RWPE1 (cell line): ENCODE data around the gene ERCC5.

Experiments used
- CTCF ChIA-PET: fragments of 350-600 bp; sonication (Branson Sonifier 250); formaldehyde crosslinking; extraction: SDS; loops from one replicate; lab custom pipeline; 2021; lab: Yijun Ruan, JAX
- POLR2A ChIA-PET: fragments of 400-600 bp; formaldehyde crosslinking; extraction: SDS; loops from one replicate; lab custom pipeline; 2020; ENCODE audit warnings: antibody characterized with exemption; ENCODE audit not compliant: low non-redundant PET; lab: Yijun Ruan, JAX
- DNase-seq: peaks from one replicate; pipeline ENCODE4 v3.0.0; 2012; ENCODE audit warnings: low spot score
- H3K27ac ChIP-seq: fragments of 450-650 bp; 2 replicates; pipeline ENCODE4 v1.5.1; 2017
- CTCF ChIP-seq: fragments of 450-650 bp; conservative IDR thresholded peaks from 2 replicates; pipeline ENCODE4 v1.5.1; 2017; ENCODE audit warnings: low read depth, mild to moderate bottlenecking

The ERCC5 gene

GRCh38 chr13:102917019-102917418 is 71.2 kb downstream of the ERCC5 start:
- POLR2A ChIA-PET, result no interaction called here
- no peak for DNase-seq
- no peak overlapping the region for H3K27ac ChIP-seq
- TF ChIP-seq CTCF, result no peak
- CTCF ChIA-PET, result interaction anchor here (0.6 to 1.3 kb wide), 4 partner anchors 159 to 1087 kb away, joined by 3 to 7 read pairs (median 4); no protein-coding TSS in a partner anchor

GRCh38 chr13:102922184-102922583 is 76.4 kb downstream of the ERCC5 start:
- ChIA-PET POLR2A (no interaction called here), CTCF (no interaction called here)
- no peak for TF ChIP-seq CTCF
- DNase-seq, result no peak
- no peak overlapping the region for H3K27ac ChIP-seq
